Upper lobe of left lung (tissue), 6 donors: ENCODE results near the gene ORM2. TPM values are rescaled to one million over a fixed set of nuclear protein-coding genes. Genes with fewer than 3 reads are reported as not detected.
A peak's percentile ranks its signal among the peaks of the same experiment; 100 is the strongest.

Experiments used
- ATAC-seq, 2 donors: fragments of 200-7000 bp; cut with Tn5 transposase; one replicate each; pipeline ENCODE4 v1.9.1; 2022; ENCODE audit warnings: mild to moderate bottlenecking in 2 of 2, moderate library complexity in 2 of 2; ENCODE audit not compliant: low FRiP score in 2 of 2
- DNase-seq, 2 donors: peaks; one replicate each; pipeline ENCODE4 v3.0.0-alpha.2; 2019 to 2020
- H3K27ac ChIP-seq, 4 donors: fragments of 200-600 bp; sonication (generic); one replicate each; pipeline ENCODE4 v1.5.1; 2016 to 2019
- H3K27me3 ChIP-seq, 4 donors: fragments of 200-600 bp; sonication (generic); one replicate each; pipeline ENCODE4 v1.5.1; 2017 to 2019
- H3K36me3 ChIP-seq, 4 donors: fragments of 200-600 bp; sonication (generic); one replicate each; pipeline ENCODE4 v1.5.1; 2016 to 2019
- H3K4me1 ChIP-seq, 4 donors: fragments of 200-600 bp; sonication (generic); one replicate each; pipeline ENCODE4 v1.5.1; 2018 to 2019
- H3K4me3 ChIP-seq, 4 donors: fragments of 200-600 bp; sonication (generic); one replicate each; pipeline ENCODE4 v1.5.1; 2017 to 2019; ENCODE audit warnings: mild to moderate bottlenecking in 2 of 4, moderate library complexity in 1 of 4
- H3K9me3 ChIP-seq, 4 donors: fragments of 200-600 bp; sonication (generic); one replicate each; pipeline ENCODE4 v1.5.1; 2018 to 2019
- EP300 ChIP-seq, 4 donors: sonication (generic); formaldehyde crosslinking; IDR thresholded peaks; one replicate each; pipeline ENCODE4 v1.5.1; 2017; ENCODE audit warnings: antibody characterized with exemption in 4 of 4, control low read depth in 2 of 4
- POLR2A ChIP-seq, 4 donors: fragments of 450-650 bp; IDR thresholded peaks; one replicate each; pipeline ENCODE4 v1.5.1; 2016 to 2017; ENCODE audit warnings: antibody characterized with exemption in 4 of 4, mild to moderate bottlenecking in 2 of 4
- POLR2AphosphoS5 ChIP-seq, 2 donors: sonication (generic); formaldehyde crosslinking; IDR thresholded peaks; one replicate each; pipeline ENCODE4 v1.5.1; 2017; ENCODE audit warnings: antibody characterized with exemption in 2 of 2
- WGBS, 2 donors: methylation state at CpG; one replicate each; pipeline ENCODE4 v1.1.5; 2017 to 2018; 5-methylcytosine and 5-hydroxymethylcytosine counted together
- total RNA-seq, 6 donors: library from RNA; depleted of rRNA in 4 of 6; stranded (reverse); fragments of >200 nt in 4 of 6; gene quantifications; one replicate each; pipeline versions ENCODE4 v1.1.0 to v1.2.1, GENCODE V29; 2016 to 2021
- TF ChIP-seq, protein P1 (sequence below), 6 experiments: fragments of 450-650 bp in 4 of 6; fragments of 200-600 bp in 2 of 6; sonication (generic) in 2 of 6; IDR thresholded peaks; one replicate each; pipeline ENCODE4 v1.5.1; 2016 to 2019; ENCODE audit warnings: antibody characterized with exemption in 6 of 6
- donor health status: DM: no; HTN: no; CAD: no; lungs with moderate emphysema.
- donor health status: DM: no; HTN: yes; CAD: no; lungs with severe emphysema.

ORM2 gene
- total RNA-seq, 6 donors from 2014 or later = 2.2 to 5.5 (median 4.0) TPM; not detected in 2

DNA sequence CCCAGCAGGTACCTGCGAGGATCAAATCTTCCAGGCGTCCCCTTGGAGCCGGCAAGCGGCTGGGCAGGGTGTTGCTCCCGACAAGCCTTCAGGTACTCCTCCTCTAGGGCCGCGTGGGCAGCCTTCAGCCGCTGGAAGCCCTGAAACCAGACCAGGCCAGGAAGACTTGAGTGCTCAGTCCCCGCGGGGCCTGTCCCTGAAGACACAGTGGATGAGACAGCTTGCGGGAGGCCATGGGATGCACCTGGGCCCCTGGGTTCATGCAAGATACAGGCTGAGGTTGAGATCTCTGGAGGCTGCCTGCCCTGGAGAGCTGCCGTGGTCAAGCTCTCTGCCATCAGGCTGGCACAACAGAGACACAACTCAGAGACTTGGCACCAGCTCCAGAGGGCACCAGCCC, 32.7 kb downstream of the ORM2 start:
- TF ChIP-seq POLR2A (IDR thresholded peaks at IDR 0.05) (no peak), POLR2AphosphoS5 (IDR thresholded peaks at IDR 0.05) (no peak), EP300 (IDR thresholded peaks at IDR 0.05) (no peak)
- TF ChIP-seq, protein P1, sequence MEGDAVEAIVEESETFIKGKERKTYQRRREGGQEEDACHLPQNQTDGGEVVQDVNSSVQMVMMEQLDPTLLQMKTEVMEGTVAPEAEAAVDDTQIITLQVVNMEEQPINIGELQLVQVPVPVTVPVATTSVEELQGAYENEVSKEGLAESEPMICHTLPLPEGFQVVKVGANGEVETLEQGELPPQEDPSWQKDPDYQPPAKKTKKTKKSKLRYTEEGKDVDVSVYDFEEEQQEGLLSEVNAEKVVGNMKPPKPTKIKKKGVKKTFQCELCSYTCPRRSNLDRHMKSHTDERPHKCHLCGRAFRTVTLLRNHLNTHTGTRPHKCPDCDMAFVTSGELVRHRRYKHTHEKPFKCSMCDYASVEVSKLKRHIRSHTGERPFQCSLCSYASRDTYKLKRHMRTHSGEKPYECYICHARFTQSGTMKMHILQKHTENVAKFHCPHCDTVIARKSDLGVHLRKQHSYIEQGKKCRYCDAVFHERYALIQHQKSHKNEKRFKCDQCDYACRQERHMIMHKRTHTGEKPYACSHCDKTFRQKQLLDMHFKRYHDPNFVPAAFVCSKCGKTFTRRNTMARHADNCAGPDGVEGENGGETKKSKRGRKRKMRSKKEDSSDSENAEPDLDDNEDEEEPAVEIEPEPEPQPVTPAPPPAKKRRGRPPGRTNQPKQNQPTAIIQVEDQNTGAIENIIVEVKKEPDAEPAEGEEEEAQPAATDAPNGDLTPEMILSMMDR (IDR thresholded peaks at IDR 0.05) = no peak
- 78 to 83% methylated on average over 6 to 12 of the region's 12 CpGs for WGBS, 2 donors
- Histone ChIP-seq H3K27ac (peak overlapping the region in 1 of 4 donors; percentile 28), H3K4me1 (peaks cover 27 to 38% (median 37%) of the 10 kb centered on the region in 4 donors), H3K36me3 (peaks cover 42 to 89% (median 60%) of the 10 kb centered on the region in 4 donors), H3K27me3 (no peaks in the 10 kb centered on the region), H3K4me3 (no peak overlapping the region), H3K9me3 (no peaks in the 10 kb centered on the region)
- ATAC-seq (no peak), DNase-seq (no peak)

DNA sequence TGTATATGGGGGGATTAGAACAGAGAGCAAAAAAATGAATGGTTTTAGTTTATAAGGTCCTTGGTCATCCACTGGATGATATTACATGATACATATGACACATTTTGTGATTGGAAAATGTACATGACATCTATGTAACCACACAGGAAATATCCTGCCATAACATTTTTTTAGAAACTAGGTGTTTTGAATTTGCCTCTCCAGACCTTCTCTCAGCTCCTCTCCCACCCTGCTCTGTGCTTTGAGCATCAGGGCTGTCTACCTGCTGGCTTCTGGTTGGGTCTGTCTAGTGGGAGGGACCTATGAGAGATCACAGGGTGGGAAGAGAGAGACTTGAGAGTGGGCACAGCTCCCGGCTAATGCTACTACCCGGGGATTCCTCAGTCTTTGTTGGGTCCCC, 33.8 kb downstream of the ORM2 start:
- ATAC-seq (no peak), DNase-seq (no peak)
- H3K4me1 ChIP-seq = peaks cover 33 to 47% (median 45%) of the 10 kb centered on the region in 4 donors
- no peak overlapping the region for H3K4me3 ChIP-seq
- H3K9me3 ChIP-seq = no peaks in the 10 kb centered on the region
- TF ChIP-seq EP300 (IDR thresholded peaks at IDR 0.05) = no peak
- TF ChIP-seq, protein P1 (IDR thresholded peaks at IDR 0.05) = no peak
- TF ChIP-seq POLR2AphosphoS5 (IDR thresholded peaks at IDR 0.05) = no peak
- no peak for TF ChIP-seq POLR2A (IDR thresholded peaks at IDR 0.05)
- WGBS, 2 donors = 29 to 45% methylated on average over 2 of the region's 2 CpGs
- peak overlapping the region in 3 of 4 donors; percentile 39 to 88 (median 80) for H3K27ac ChIP-seq
- peaks cover 39 to 89% (median 60%) of the 10 kb centered on the region in 4 donors for H3K36me3 ChIP-seq
- H3K27me3 ChIP-seq = no peaks in the 10 kb centered on the region

- H3K4me1 ChIP-seq = peaks cover 36 to 51% (median 47%) of the 10 kb centered on the region in 4 donors
- no peaks in the 10 kb centered on the region for H3K27me3 ChIP-seq
- peak overlapping the region; percentile 39 to 88 (median 66) for H3K27ac ChIP-seq
- H3K4me3 ChIP-seq = no peak overlapping the region
- H3K9me3 ChIP-seq = no peaks in the 10 kb centered on the region
- peak in 1 of 2 donors; percentile 25 for ATAC-seq
- no peak for DNase-seq
- WGBS, 2 donors = 44 to 63% methylated on average over 5 to 6 of the region's 6 CpGs
- H3K36me3 ChIP-seq = peaks cover 33 to 83% (median 54%) of the 10 kb centered on the region in 4 donors
- TF ChIP-seq POLR2A (IDR thresholded peaks at IDR 0.05) (no peak), POLR2AphosphoS5 (IDR thresholded peaks at IDR 0.05) (peak in 1 of 2 donors; percentile 68), EP300 (IDR thresholded peaks at IDR 0.05) (peak in 1 of 4 donors; percentile 56)
- TF ChIP-seq, protein P1 (IDR thresholded peaks at IDR 0.05) = no peak
Measured at GRCh38 chr9:114364134-114365041, 34.7 kb downstream of the ORM2 start.

DNA sequence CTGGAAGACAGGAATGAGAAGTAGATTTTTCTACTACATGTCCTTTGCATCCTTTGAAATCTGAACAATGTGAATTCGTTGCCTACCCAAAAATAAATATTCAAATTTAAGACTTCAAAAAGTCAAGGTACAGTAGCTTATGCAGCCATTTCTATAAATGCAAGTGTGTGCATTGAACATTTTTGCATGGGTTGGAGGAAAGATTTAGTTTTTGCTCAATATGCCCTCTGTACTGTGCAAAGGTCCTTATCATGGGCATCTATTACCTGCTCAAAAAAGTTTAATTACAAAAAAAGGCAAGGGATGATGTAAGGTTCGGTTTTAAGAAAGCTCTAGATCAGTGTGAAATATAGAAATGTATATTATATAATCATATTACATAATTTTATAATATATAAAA, 35.5 kb downstream of the ORM2 start:
- H3K4me1 ChIP-seq = peaks cover 37 to 59% (median 47%) of the 10 kb centered on the region in 4 donors
- WGBS, 2 donors = 86 to 92% methylated on average over 2 of the region's 2 CpGs
- peaks cover 25 to 83% (median 48%) of the 10 kb centered on the region in 4 donors for H3K36me3 ChIP-seq
- DNase-seq (no peak), ATAC-seq (no peak)
- no peak overlapping the region for H3K4me3 ChIP-seq
- H3K27ac ChIP-seq = peak overlapping the region in 3 of 4 donors; percentile 80 to 88 (median 85)
- H3K27me3 ChIP-seq = no peaks in the 10 kb centered on the region
- no peak for TF ChIP-seq POLR2AphosphoS5 (IDR thresholded peaks at IDR 0.05)
- TF ChIP-seq, protein P1 (IDR thresholded peaks at IDR 0.05) = no peak
- TF ChIP-seq EP300 (IDR thresholded peaks at IDR 0.05) = no peak
- no peak for TF ChIP-seq POLR2A (IDR thresholded peaks at IDR 0.05)
- H3K9me3 ChIP-seq = no peaks in the 10 kb centered on the region
